Measurements from ENCODE around the gene SERPINI1.

GRCh38 chr3:167734498-167735232 lies 856 bp upstream of the SERPINI1 start, which contains the start of gene PDCD10:
- TF ChIP-seq POLR2A (IDR thresholded peaks at IDR 0.05) = peak; percentile 65
- peak in 2 of 5 experiments; percentile 23 to 61 for TF ChIP-seq CTCF (IDR thresholded peaks at IDR 0.05)
- TF ChIP-seq EP300 (IDR thresholded peaks at IDR 0.05; ENCODE audit: low read depth) = no peak
